Fibroblast of gingiva (primary cell): ENCODE data around the gene ALKBH1.
"Not testable (repeated sequence)": the region's sequence is repeated elsewhere in the genome, so short reads cannot be mapped to it uniquely, and the experiment has no call there.

ENCODE experiments used
- DNase-seq: peaks from one replicate; pipeline ENCODE4 v3.0.0-alpha.2; 2011; ENCODE audit warnings: low read depth

The ALKBH1 gene, protein sequence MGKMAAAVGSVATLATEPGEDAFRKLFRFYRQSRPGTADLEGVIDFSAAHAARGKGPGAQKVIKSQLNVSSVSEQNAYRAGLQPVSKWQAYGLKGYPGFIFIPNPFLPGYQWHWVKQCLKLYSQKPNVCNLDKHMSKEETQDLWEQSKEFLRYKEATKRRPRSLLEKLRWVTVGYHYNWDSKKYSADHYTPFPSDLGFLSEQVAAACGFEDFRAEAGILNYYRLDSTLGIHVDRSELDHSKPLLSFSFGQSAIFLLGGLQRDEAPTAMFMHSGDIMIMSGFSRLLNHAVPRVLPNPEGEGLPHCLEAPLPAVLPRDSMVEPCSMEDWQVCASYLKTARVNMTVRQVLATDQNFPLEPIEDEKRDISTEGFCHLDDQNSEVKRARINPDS

DNA sequence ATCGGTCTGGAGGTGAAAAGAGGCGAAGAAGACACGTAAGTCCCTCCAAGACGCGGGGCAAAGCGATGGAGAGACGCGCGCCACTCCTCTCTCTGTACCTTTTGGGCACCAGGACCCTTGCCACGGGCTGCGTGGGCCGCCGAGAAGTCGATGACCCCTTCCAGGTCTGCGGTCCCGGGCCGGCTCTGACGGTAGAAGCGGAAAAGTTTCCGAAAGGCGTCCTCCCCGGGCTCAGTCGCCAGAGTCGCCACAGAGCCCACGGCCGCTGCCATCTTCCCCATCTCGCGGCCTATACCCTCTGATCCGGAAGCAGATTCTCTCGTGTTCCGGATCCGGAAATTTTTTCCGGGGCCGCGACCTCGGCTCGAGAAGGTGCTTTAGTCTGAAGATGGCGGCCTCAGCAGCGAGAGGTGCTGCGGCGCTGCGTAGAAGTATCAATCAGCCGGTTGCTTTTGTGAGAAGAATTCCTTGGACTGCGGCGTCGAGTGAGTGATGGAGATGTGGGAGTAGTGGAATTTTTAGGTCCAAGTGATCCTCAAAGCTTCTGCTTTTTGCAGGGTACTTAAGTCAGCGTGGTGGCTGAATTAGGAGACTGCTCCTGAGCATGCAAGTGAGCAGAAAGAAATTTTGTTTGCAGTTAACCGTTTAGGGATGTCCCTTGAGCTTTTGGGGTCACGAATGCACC, at the start of gene ALKBH1, which contains the start of gene SLIRP:
TSS of gene ALKBH1 (minus strand) at position 300 of the 685 bp plus-strand sequence. CDS start at position 281, 19 bp downstream.
TSS of gene SLIRP (plus strand) at position 380 of the 685 bp plus-strand sequence. CDS start at position 389, 9 bp downstream.
- DNase-seq = peak; percentile 72

DNA sequence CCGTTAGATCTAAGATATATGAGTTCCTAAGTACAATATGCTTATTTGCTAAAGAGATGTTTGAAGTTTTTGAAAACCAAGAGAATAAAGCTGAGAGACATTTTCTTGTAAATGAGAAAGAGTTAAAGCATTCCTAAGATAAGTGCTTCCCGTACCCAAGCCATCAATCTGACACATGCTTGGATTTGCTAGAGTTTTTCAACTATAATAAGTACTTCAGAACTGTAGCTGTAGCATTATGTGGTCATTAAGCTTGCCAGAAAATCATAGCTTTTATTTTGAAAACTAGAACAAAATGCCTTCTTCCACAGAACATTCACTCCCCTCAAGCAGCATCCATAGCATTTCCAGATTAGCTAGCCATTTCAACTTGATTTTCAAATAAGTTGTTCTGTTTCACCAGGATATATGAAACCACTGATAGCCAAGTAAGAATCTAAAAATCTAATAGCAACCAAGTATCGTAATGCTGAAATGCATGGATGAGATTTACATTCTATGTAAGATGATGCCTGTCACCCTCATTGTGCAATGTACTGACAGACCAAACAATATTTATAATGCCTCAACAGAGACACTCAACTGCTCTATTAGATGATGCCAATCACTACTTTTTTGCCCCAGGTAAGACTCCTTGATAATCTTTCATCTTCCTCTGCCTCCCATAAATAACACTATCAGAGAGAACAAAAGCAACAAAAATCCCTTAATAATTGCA, 45.1 kb upstream of the ALKBH1 start:
- DNase-seq = no peak

DNA sequence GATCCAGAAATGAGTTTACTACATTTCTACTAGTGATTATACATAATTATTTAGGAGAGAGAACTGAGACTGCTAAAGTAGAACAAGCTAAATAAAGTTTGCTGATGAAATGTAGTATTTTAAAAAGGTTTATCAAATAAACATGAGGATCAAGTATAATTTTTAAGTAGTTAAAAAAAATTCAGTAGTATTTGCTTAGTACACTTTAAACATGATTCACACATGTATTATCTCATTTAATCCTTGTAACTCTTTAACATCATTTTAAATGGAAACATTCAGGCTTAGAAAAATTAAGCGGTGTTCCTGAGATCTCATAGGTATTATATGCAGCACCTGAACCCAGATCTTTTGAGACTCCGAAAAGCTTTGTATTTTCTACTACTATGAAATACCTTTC, 44.4 kb upstream of the ALKBH1 start:
- DNase-seq = no peak

DNA sequence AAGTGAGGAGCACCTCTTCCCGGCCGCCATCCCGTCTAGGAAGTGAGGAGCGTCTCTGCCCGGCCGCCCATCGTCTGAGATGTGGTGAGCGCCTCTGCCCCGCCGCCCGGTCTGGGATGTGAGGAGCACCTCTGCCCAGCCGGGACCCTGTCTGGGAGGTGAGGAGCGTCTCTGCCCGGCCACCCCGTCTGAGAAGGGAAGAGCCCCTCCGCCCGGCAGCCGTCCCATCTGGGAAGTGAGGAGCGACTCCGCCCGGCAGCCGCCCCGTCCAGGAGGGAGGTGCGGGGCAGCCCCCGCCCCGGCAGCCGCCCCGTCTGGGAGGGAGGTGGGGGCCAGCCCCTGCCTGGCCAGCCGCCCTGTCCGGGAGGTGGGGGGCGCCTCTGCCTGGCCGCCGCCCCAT, 39.6 kb upstream of the ALKBH1 start:
- DNase-seq = not testable (repeated sequence)

DNA sequence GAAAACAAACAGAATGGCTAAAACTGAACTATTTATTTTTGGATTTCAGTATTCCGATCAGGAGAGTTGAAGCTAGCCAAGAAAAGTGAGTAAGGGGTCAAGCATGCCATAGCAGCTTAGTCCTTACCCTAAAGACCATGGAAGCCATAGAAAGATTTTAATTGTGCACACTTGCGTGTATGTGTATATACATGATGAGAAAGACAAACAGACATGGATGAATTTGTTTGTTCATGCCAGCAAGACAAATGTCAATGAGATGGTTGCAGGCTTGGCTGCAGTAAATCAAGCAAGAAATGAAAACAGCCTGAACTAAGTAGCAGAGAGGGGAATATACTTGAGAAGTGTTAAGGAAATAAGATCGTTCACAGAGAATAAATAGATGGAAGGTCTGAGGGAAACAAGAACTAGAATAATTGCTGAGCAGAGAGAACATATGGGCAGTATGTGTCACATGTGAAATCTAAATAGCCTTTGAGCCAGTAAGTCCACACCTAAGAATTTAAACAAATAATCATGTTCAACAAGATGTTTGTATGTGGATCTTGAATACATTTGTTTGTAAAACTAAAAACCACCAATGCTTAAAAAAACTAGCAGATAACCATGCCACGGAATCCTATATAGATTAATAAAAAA, 38.4 kb upstream of the ALKBH1 start:
- DNase-seq = no peak

DNA sequence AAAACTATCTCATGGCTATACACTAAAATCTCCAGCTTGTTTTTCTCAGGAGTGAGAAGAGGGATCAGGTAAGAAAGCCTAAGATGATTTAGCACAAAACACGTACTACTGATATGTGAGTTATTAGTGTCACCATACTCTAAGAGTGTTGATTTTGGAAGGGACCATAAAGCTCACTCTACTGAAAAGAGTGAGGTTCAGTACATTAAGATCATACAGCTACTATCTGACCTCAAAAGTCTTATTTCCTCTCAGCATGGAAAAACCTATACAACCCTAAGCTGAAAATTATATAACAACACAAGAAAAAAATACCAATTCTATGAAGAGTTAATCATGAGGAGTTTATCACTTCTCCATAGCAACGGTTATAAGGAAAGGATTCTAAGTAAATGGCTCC, 33.6 kb upstream of the ALKBH1 start:
- DNase-seq = no peak

DNA sequence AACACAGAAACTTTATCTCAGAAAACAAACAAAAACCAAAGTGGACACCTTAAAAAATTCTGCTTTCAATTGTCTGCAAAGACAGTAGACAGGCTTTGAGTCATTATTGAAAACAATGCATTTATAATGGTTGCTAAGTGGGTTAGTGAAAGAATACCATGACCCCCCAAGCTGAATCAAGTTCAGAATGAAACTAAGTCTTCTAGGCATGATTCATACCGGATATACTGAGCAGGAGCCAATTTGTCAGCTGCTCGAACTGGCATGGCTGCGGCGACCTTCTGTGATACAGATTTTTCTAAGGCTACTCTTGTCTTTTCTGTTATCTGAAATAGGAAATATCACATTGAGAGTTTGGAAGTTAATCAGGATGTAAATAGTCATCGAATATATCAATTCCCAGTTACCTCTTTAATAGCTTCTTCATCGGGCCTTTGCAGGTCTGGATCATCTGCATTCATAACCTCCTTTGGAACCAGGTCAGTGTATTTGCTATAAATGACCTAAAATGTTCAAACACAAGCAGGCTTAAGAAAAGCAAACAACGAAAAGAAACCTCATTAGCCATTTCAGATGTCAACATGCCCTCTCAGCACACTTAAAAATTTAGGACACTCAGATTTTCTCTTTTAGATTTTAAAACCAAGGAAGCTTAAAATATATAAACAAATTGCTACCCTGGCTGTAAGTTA, 30.9 kb upstream of the ALKBH1 start:
- no peak for DNase-seq

DNA sequence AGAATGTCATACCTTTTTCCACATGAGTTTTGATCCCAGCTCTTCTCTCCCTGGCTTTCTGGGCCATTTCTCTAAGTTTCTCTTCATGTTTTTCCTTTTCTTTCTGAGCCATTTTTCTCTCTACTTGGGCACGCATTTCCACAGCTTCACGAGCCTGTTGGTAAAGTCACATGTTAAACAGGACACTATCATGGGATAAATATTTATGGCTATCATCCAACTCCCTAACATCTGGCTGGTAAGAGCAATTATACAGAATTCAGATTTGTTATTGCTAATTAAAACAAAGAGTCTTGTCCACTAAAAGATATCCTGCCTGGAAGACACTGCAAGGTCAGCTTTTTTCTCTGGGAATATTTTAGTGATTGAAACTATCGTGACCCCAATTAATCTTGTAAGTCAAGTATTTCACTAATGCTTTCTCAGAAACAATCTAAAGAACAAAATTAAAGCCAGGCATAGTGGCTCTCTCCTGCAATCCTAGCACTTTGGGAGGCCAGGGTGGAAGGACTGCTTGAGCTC, 23.2 kb upstream of the ALKBH1 start:
- peak; percentile 29 for DNase-seq

DNA sequence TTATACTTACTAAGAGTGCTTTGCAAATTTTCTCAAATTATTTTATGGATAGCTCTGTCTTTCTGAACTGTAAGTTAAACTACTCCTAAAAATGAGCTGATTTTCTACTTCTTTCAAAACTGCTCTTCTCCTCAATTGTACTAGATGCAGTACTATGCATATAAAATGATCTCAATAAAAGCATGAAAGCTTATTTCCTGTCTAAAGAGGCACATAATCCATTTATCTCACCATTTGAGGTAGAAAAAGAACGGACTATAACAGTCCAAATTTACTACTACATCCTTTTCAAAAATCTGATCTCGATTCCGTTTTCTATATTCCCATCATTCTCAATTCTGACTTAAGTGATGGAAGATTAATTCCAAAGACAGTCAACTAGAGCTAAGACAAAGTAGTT, 14.5 kb upstream of the ALKBH1 start:
- no peak for DNase-seq

DNA sequence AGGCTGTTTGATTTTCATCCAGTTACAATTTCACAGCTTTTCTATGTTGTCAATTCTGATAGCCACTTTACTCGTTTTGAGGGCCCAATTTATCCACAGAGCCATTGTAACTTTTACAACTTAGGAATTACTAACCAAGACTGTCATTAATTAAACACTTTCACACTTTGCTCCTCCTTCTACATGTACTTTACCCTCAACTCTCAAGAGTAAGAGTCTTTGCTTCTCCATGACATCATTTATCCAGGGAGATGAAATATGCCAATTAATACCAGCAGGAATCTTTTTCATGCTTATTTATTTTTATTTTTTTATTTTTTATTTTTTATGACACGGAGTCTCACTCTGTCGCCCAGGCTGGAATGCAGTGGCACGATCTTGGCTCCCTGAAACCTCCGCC, 13.6 kb upstream of the ALKBH1 start:
- no peak for DNase-seq

DNA sequence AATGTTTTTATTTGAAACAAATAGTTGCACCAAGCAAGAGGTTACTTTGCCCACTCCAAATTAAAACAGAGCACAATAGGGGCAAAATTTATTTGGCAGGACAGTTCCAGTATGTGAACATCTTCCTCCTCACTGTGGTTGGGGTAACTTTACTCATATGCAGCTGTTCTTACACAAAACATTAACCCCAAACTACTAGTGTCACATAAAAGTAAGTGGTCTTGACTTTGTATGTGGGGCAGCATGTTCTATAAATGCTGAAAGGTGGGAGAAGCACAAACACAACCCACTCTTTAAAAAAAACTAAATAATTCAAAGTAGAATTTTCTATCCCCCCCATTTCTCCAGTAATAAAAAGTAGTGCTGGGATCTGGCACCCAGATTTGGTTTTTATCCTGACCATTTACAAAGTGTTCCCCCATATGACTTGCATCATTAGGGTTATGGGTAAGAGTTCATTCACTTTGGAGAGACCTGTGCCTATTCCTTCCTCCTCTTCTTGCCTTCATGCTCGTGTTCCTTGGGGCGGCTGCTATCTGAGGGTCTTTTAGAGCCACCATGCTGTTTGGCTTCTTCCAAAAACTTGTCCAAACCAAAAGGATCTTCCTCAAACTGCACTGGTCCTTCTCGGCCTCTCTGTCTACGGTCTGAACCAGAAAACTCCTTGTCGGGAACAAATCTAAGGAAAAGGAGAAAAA, 9.9 kb upstream of the ALKBH1 start:
- DNase-seq = no peak

DNA sequence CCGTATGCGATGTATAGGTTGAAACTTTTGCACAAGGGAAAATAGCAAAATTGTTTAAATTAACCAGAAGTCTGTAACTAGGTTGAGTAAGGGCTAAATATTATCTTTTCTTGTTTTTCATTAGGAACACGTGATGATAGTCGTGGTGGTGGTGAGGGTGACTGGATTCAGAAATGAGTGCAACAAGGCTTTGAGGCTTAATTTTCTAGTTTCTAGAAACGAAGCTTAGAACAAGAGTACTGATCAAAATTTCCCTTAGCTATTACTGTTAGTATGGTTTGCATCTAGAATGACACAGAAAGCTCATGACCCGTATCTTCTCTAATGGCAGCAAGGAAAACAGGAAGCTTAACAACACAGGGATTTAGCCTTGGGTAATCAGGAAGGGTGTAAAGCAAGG, 7.1 kb upstream of the ALKBH1 start:
- DNase-seq = no peak

DNA sequence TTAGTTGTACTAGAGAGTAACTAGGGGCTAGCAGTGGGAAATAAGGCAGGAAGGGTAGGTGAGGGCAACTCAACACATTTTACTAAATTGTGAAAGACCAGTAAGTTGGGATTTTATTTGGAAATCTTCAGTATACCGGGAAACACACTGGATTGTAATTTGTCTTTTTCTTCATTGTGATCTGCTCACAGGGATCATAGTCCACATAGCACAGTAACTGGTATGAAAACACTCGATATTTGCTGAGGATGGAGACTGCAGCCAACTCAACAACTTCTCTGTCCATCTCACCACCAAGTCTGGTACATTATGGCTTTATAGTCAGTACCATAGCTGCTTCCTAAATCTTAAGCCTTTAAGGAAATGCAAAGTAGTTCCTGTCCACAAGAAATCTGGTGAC, 2.5 kb upstream of the ALKBH1 start:
- DNase-seq = no peak

DNA sequence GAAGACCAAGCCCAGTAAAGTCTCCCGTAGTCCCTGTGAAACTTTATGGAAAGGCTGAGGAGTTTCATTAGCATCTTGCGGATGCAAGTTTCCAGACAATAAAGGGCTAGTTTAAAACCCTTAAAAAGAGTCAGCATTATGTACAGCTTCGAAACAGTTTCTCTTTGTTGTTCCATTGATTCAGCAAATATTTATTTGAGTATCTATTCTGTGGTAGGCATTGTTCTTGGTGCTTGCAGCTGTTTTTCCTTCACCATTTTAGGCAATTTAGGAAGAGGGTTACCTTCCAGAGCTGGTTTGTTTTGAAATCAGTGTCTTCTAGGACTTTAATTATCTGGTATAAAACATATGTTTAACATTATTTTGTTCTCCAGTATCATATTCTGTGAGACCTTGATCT, 1.6 kb upstream of the ALKBH1 start:
- DNase-seq = no peak

DNA sequence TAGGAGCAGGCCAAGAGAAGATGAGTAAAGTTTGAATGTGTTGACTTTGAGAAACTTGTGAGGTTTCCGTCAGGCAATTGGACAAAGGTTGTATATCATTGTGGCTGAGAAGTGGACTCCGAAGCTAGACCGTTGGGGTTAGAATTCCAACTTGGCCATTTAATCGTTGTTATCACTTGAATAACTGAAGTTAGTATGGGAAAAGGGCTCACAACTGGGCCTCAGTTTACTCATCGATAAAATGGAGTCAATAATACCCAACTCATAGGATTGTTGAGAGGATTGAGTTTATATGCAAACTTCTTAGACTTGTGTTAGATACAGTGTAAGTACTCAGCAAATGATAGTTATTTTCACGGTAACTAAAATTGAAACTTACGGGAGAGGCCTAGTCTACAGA, 926 bp upstream of the ALKBH1 start:
- DNase-seq = no peak

DNA sequence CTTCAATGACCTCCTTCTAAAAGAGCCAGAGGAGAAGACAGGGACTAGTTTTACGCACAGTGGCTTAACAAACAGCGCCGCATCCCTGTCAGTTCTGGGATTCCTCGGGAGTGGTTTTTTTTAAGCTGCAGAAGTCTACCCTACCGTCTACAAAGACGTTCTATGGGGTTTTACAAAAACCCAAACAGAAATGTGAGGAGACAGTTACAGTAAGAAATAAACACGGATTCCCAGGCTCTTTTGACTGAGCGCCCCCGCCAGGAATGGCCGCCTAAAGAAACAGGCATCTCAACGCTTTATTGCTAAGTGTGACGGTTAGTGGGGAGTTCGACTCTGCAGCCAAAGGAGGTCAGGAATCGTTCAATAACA, 484 bp downstream of the ALKBH1 start:
- peak; percentile 34 for DNase-seq

DNA sequence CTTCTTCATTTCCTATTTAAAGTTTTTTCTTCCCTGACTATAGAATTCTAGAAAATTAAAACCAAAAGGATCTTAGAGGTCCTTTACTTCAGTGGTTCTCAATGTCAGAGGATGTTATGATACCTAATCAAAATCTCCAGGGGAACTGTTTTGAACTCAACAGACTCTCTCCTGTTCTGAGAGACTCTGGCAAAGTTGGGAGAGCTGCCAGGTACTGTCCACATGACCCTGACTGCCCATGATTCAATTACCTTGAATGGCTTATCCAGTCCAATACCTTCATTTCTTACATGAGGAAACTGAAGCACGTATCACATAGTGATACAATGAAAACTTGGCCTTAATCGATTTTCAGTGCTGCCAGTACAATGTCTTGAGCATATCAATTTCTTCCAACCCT, 16.6 kb downstream of the ALKBH1 start:
- DNase-seq = no peak

DNA sequence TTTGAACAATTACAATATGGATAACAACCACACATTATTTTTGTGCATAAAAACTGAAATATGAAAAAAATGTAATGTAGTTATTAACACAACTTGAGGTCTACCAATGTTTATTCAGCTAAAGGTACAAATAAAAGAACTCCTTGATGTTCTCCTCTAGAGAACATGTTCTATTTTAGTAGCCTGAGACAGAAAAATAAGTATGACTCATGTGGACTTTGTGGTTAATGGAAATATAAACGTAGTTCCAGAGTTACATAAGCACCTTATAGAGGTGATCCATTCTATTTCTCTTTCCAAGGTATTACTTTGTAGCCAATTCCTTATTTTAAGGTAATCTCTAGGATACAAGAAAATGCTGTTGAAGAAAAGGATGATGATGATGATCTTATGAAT, 25.7 kb downstream of the ALKBH1 start:
- no peak for DNase-seq

DNA sequence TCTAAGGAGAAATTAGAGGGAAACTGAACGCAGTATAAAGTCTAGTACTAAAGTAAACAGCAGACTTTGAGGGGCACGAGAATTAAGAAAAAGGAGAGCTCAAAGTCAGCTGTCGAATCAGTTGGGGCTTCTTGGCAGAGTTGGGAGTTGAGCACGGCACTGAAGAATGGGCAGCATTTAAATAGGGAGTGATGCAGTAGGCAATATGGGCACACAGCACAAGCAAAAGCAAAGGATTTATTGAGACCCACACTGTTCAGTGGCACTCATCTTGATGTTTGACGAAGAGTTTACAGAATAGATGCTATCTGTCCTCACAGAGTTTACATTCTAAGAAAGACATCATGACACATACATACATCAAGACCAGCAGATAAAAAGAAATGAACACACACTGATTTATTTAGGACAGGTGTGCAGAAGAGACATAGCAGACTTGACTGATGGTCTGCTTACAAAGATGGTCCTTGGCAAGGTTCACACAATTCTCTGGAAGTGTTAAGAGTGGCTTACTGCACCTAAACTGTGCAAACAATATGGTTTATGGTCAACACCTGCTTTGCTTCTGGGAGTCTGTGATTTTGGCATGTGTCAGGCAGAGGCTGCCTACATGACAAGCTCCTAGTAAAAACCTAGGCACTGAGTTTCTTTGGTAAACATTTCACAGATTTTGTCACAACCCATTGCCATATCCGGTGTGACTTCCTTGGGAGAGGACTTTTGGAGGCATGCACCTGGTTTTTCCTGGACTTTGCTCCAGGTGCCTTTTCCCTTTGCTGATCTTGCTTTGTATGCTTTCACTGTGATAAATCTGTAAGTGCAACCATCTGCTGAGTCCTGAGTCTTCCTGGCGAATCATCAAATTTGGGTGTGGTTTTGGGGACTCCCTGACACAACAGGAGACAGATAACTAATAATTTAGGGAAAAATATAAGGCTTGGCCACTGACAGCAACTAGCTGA, 26.3 kb downstream of the ALKBH1 start:
- no peak for DNase-seq

DNA sequence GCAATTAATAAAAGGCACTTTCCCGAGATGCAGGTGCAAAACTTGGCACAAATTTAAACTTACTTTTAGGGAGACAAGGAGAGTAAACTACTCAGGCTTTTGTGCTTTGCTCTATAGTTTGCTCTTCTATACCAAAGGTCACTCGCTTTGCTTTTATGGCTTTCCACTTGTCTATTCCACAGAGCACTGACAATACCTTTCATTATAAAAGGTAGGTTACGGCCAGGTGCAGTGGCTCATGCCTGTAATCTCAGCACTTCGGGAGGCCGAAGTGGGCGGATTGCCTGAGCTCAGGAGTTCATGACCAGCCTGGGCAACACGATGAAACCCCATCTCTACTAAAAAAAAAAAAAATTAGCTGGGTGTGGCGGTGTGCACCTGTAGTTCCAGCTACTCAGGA, 32.9 kb downstream of the ALKBH1 start:
- DNase-seq = no peak
